ENCODE data around the gene TESMIN. TPM values are rescaled to one million over a fixed set of nuclear protein-coding genes. Genes with fewer than 3 reads are reported as not detected.

TESMIN gene
- polyA plus RNA-seq, 1 donor (not counting 4 experiments of a cell fraction or from before 2014, with no cell fraction given) = 4.0 TPM

DNA sequence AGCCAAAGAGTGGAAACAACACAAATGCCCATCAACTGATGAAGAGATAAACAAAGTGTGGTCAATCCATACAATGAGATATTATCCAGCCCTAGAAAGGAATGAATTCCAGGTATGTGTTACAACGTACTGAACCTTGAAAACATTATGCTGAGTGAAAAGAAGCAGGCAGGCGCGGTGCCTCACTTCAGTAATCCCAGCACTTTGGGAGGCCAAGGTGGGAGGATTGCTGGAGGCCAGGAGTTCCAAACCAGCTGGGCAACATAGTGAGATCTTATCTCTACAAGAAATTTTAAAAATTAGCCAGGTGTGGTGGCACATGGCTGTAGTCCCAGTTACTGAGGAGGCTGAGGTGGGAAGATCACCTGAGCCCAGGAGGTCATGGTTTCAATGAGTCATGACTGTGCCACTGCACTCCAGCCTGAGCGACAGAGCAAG lies 24.6 kb upstream of the TESMIN start:
- FAIRE-seq = no peak
- Histone ChIP-seq H3K4me2 (ENCODE audit: control insufficient read depth, extremely low read depth, insufficient read depth, low read depth, low read length) (no peak overlapping the region), H3K9ac (ENCODE audit: control insufficient read depth, extremely low read depth, insufficient read depth, low read length) (no peak overlapping the region), H3K36me3 (ENCODE audit: control insufficient read depth in 2 of 2, extremely low read depth in 1 of 2, insufficient read depth in 2 of 2, low read length in 2 of 2) (peaks cover 9 to 12% of the 10 kb centered on the region in 2 experiments), H3K9me3 (ENCODE audit: control insufficient read depth, low read depth, low read length) (no peaks in the 10 kb centered on the region), H3K4me1 (ENCODE audit: control insufficient read depth, extremely low read depth, insufficient read depth, low read length) (no peaks in the 10 kb centered on the region), H2AFZ (ENCODE audit: control insufficient read depth, low read length) (no peak overlapping the region), H3K4me3 (ENCODE audit: control insufficient read depth in 2 of 3, extremely low read depth in 1 of 3, insufficient read depth in 2 of 3, low read depth in 1 of 3, low read length in 3 of 3) (no peak overlapping the region), H3K9me1 (ENCODE audit: control insufficient read depth, extremely low read depth, insufficient read depth, low read length) (no peaks in the 10 kb centered on the region), H3K27me3 (ENCODE audit: control insufficient read depth, extremely low read depth, insufficient read depth, low read length) (no peaks in the 10 kb centered on the region), H4K20me1 (ENCODE audit: control insufficient read depth, extremely low read depth, insufficient read depth, low read length) (no peaks in the 10 kb centered on the region), H3K79me2 (ENCODE audit: control insufficient read depth, insufficient read depth, low read length) (no peaks in the 10 kb centered on the region), H3K27ac (ENCODE audit: control insufficient read depth, insufficient read depth, low read length) (no peak overlapping the region)
- no peak for DNase-seq (ENCODE audit: low read depth, low spot score)
- dilution Hi-C loops (cut with MboI; ENCODE audit: extremely low pct_ligation_motif_present, low sequenced_read_pairs) = no loop called here
- no peak for TF ChIP-seq EZH2 (IDR thresholded peaks at IDR 0.05; ENCODE audit: low read length)
- TF ChIP-seq, protein P1, sequence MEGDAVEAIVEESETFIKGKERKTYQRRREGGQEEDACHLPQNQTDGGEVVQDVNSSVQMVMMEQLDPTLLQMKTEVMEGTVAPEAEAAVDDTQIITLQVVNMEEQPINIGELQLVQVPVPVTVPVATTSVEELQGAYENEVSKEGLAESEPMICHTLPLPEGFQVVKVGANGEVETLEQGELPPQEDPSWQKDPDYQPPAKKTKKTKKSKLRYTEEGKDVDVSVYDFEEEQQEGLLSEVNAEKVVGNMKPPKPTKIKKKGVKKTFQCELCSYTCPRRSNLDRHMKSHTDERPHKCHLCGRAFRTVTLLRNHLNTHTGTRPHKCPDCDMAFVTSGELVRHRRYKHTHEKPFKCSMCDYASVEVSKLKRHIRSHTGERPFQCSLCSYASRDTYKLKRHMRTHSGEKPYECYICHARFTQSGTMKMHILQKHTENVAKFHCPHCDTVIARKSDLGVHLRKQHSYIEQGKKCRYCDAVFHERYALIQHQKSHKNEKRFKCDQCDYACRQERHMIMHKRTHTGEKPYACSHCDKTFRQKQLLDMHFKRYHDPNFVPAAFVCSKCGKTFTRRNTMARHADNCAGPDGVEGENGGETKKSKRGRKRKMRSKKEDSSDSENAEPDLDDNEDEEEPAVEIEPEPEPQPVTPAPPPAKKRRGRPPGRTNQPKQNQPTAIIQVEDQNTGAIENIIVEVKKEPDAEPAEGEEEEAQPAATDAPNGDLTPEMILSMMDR (optimal IDR thresholded peaks at IDR 0.05 in 1 of 3, IDR thresholded peaks at IDR 0.05 in 1 of 3, conservative IDR thresholded peaks at IDR 0.05 in 1 of 3; ENCODE audit: extremely low read depth in 1 of 3, insufficient read depth in 2 of 3, low read length in 3 of 3) = no peak

DNA sequence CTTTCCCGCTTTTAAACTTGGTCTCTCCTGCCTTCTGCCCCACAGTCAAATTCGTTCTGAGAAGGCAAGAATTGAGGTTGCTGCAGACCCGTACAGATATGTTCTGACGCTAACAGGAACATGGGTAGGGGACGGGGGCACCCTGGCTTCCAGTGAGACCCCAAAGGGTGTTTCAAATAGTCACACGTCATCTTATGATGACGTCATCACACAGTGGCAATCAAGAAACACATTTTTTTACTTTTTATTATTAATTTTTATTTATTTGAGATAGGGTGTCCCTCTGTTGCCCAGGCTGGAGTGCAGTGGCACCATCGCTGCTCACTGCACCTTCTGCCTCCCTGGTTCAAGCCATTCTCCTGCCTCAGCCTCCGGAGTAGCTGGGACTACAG lies 22.9 kb upstream of the TESMIN start:
- Histone ChIP-seq H3K4me1 (ENCODE audit: control insufficient read depth, extremely low read depth, insufficient read depth, low read length) (no peaks in the 10 kb centered on the region), H3K9me3 (ENCODE audit: control insufficient read depth, low read depth, low read length) (no peaks in the 10 kb centered on the region), H3K9ac (ENCODE audit: control insufficient read depth, extremely low read depth, insufficient read depth, low read length) (no peak overlapping the region), H3K27ac (ENCODE audit: control insufficient read depth, insufficient read depth, low read length) (no peak overlapping the region), H3K27me3 (ENCODE audit: control insufficient read depth, extremely low read depth, insufficient read depth, low read length) (no peaks in the 10 kb centered on the region), H3K36me3 (ENCODE audit: control insufficient read depth in 2 of 2, extremely low read depth in 1 of 2, insufficient read depth in 2 of 2, low read length in 2 of 2) (peaks cover 8 to 12% of the 10 kb centered on the region in 2 experiments), H3K4me2 (ENCODE audit: control insufficient read depth, extremely low read depth, insufficient read depth, low read depth, low read length) (no peak overlapping the region), H3K79me2 (ENCODE audit: control insufficient read depth, insufficient read depth, low read length) (no peaks in the 10 kb centered on the region), H3K4me3 (ENCODE audit: control insufficient read depth in 2 of 3, extremely low read depth in 1 of 3, insufficient read depth in 2 of 3, low read depth in 1 of 3, low read length in 3 of 3) (no peak overlapping the region), H4K20me1 (ENCODE audit: control insufficient read depth, extremely low read depth, insufficient read depth, low read length) (no peaks in the 10 kb centered on the region), H3K9me1 (ENCODE audit: control insufficient read depth, extremely low read depth, insufficient read depth, low read length) (no peaks in the 10 kb centered on the region), H2AFZ (ENCODE audit: control insufficient read depth, low read length) (no peak overlapping the region)
- no peak for TF ChIP-seq EZH2 (IDR thresholded peaks at IDR 0.05; ENCODE audit: low read length)
- TF ChIP-seq, protein P1 (optimal IDR thresholded peaks at IDR 0.05 in 1 of 3, IDR thresholded peaks at IDR 0.05 in 1 of 3, conservative IDR thresholded peaks at IDR 0.05 in 1 of 3; ENCODE audit: extremely low read depth in 1 of 3, insufficient read depth in 2 of 3, low read length in 3 of 3) = no peak
- no peak for DNase-seq (ENCODE audit: low read depth, low spot score)
- no peak for FAIRE-seq
- dilution Hi-C loops (cut with MboI; ENCODE audit: extremely low pct_ligation_motif_present, low sequenced_read_pairs) = no loop called here
